NCI-H2171 (cell line): ENCODE measurements around the gene VEZT.
"Not testable (repeated sequence)": the region's sequence is repeated elsewhere in the genome, so short reads cannot be mapped to it uniquely, and the experiment has no call there.

Experiments used
- DNase-seq: peaks from one replicate; lab custom pipeline; 2025; lab: John Stamatoyannopoulos, UW

The VEZT gene

DNA sequence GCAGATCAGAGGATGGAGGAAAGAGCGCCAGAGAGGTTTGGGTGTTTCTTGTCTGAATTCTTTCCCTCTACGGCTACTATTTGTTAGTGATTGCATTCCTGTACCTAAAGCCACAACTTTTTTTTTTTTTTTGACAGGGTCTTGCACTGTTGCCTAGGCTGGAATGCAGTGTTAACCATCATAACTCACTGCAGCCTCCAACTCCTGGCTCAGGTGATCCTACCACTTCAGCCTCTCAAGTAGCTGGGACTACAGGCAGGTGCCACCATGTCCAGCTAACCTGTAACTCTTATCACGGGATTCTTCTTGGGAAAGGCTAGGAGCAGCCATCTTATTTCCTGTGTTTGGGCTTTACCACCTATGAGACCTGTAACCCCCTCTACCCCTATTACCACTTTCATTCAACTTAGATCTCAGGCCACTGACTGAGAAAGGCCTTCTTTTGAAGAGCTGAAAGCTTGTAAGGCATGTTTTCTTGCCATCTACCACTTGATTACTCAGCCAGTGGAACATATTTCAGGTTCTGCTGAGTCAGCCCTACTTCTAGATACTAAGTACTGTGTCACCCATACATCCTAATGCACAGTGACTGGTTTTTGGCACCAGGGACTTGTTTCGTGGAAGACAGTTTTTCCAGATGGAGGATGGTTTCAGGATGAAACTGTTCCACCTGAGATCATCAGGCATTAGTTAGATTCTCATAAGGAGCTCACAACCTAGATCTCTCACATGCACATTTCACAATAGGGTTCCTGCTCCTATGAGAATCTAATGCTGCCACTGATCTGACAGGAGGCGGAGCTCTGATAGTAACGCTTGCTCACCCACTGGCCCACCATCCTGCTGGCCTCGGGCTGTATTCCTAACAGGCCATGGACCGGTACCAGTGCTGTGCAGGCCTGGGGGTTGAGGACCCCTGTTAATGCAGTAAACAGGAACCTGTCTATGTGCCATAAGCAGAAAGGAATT is 6.9 kb downstream of the VEZT start:
- DNase-seq, result no peak

DNA sequence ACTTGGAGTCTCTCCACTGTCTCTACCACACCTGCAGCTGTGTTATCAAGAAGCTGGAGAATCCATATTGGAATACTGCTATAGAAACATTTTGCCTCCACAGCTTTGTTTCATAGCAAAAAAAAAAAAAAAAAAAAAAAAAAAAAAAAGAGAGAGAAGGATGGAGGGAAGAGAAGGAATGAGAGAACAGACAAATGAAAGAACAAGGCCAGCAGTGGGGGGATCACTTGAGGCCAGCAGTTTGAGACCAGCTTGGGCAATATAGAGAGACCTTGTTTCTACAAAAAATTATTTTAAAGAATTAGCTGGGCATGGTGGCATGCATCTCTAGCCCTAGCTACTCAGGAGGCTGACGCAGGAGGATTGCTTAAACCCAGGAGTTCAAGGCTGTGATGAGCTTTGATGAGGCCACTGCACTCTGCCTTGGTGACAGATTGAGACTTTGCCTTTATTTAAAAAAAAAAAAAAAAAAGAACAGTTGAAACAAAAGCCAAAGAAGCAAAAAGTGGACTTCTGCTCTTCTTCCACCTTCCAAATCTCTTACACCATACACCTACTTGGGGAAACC is 8.1 kb downstream of the VEZT start:
- no peak for DNase-seq

DNA sequence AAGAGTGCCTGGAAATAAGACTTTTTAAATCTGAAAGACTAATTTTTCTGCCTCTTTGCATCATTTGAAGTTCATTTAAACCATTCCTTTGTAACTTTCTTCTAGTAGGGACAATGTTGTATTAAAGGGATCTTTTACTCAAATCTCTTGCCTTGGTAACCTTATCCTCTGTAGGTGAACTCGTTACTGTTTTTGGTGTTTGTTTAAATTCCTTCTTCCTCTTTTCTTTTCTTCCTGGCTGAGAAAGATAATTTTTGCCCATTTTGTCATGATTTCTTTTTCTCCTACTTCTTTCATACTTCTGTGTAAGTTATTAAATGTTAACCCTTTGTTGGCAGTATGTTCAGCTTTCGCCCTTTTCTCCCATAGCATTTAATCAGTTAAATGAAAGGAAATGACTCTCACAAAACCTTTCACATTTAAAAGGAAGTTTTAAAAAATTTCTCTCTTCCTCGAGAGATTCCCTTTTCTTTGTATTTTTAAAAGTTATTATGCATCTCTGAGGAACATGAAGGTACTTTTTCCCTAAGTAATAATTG is 10.3 kb downstream of the VEZT start:
- no peak for DNase-seq

DNA sequence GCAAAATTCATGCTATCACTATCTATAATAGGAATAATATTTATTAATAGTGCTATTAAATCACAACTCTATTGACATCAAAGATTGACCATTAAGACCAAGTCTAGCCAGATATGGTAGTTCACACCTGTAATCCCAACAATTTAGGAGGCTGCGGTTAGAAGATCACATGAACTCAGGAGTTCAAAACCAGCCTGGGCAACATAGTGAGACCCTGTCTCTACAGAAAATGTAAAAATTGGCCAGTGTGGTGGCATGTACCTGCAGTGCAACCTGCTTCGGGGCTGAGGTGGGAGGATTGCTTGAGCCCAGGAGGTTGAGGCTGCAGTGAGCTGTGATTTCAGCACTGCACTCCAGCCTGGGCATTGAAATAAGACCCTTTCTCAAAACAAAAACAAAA is 11.0 kb downstream of the VEZT start:
- DNase-seq, result no peak

DNA sequence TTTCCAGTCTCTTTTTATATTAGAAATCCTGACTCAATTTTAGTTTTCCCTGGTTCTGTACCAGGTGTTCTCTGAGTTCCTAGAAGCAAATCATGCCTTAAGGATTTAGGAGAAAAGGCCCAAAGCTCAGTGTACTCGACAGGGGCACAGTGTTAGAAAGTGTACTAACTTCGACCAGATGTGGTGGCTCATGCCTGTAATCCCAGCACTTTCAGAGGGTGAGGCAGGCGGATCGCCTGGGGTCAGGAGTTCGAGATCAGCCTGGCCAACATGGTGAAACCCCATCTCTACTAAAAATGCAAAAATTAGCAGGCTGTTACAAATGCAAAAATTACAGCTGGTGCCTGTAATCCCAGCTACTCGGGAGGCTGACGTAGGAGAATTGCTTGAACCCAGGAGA is 12.0 kb downstream of the VEZT start:
- DNase-seq, result no peak

DNA sequence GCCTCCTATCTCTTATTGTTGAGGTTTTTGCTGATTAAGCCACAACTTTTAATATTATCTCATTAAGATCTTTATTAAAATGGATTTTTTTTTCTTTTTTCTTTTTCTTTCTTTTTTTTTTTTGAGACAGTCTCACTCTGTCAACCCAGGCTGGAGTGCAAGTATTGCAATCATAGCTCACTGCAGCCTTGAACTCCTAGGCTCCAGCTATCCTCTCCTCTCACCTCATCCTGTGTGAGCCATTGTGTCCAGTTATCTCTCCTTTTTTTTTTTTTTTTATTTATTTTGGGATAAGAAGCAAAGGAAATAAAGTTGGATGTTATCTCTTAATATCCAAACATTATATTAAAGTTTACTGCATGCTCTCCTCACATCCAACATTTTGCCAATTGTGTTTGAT is 12.7 kb downstream of the VEZT start:
- no peak for DNase-seq

DNA sequence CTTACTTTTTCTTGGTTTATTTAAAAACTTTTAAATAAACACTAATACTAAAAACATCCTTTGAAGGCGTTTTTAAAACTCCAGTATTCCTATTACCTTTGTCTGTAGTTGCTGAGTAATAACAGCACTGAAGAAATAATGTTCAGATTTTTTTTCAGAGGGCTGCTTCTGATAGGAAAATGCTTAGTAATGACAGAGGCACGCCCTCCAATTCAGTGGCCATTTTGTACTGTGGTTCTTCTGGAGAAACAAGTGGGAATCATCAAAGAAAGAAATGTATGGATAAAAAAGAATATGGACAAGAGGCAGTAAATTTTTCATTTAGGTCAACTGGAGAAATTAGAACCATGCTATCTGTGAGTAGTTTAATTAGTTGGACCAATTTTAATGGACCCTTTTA is 13.6 kb downstream of the VEZT start:
- DNase-seq, result no peak

DNA sequence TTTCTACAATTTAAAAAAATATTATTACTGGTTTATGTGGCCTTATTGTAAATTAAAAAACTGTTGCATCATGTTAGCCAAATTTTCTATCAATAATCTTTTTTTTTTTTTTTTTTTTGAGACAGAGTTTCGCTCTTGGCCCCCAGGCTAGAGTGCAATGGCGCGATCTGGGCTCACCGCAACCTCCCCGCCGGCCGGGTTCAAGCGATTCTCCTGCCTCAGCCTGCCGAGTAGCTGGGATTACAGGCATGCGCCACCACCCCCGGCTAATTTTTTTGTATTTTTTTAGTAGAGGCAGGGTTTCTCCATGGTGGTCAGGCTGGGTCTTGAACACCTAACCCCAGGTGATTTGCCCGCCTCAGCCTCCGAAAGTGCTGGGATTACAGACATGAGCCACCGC is 16.6 kb downstream of the VEZT start:
- DNase-seq, result not testable (repeated sequence)

DNA sequence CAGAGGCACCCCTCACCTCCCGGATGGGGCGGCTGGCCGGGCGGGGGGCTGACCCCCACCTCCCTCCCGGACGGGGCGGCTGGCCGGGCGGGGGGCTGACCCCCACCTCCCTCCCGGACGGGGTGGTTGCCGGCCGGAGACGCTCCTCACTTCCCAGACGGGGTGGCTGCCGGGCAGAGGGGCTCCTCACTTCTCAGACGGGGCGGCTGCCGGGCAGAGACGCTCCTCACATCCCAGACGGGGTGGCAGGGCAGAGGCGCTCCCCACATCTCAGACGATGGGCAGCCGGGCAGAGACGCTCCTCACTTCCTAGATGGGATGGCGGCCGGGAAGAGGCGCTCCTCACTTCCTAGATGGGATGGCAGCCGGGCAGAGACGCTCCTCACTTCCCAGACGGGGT is 18.0 kb downstream of the VEZT start:
- DNase-seq, result not testable (repeated sequence)

DNA sequence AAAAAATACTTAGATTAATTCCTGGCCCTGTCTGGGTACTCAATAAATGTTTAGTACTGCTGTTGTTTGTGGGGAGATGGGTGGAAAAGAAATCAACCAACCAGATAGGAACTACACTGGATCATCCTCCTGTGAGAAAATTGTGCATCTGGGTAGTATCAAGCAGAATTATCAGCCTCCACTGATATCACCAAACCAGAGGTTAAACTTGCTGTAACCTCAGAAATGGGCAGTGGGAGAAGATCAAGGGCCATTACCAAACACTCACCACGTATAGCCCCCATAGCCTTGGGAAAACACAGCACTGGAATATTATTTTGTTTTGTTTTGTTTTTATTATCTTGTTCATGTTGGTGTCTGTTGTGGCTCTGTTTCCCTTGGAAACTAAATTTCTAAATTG is 19.7 kb downstream of the VEZT start:
- no peak for DNase-seq

DNA sequence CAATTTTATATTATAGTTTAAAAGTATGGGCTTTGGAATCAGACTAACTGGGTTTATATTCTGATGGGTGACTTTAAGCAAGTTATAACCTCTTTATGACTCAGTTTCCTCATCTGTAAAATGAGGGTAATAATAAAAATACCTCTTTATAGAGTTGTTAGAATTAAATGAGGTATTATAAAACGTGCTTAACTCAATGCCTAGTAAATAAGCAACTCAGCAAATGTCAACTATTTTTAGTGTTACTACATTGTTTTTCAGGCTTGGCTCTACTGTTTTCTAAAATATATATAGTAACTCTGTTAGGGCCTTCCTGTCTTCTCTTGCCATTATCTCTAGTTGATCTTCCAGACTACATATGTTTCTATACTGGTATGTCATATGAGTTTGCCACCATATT is 20.5 kb downstream of the VEZT start:
- DNase-seq, result no peak

DNA sequence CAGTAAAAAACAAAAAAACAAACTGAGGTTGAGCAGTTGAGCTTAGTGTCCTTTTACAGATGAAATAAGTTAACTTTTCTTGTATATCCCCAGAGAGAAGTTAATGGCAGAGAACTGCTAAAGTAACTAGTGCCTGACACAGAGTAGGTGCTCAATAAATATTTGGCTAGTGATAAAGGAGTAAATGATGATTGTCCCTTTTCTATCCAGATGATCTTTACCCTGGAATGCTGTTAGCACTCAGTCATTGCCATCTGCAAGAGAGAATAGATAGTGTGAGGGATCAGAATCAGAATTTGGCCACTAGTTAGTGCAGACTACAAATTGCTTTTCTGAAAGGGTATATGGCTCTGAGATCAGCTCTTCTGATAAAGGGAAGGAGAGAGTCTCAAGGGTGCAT is 21.6 kb downstream of the VEZT start:
- no peak for DNase-seq

DNA sequence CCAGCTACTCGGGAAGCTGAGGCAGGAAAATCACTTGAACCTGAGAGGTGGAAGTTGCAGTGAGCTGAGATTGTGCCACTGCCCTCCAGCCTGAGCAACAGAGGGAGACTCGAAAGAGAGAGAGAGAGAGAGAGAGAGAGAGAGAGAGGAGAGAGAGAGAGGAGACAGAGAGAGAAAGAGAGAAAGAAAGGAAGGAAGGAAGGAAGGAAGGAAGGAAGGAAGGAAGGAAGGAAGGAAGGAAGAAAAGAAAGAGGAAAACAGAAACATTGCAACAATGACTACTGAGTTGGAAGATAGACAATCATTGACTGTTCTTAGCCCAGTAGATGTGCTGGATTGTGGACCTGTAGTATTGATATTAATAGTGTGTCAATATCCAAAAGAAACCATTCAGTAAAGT is 22.2 kb downstream of the VEZT start:
- DNase-seq, result not testable (repeated sequence)

DNA sequence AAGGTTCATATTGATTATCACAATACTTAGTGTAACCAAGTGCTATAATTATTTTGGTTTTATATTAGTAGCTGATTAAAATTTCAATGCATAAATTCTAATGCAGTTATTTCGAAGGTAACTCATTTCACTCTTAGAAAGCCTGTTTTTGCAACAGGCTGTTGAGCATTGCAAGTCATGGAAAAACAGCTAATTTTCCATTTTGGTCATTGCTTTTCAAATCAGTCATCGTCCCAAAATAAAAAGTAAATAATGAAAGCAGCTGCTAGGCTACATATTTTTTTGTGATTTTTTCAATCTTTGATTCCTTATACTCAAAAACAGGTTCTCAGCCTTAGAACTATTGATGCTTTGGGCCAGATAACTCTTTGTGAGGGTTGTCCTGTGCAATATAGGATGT is 22.9 kb downstream of the VEZT start:
- DNase-seq, result no peak

DNA sequence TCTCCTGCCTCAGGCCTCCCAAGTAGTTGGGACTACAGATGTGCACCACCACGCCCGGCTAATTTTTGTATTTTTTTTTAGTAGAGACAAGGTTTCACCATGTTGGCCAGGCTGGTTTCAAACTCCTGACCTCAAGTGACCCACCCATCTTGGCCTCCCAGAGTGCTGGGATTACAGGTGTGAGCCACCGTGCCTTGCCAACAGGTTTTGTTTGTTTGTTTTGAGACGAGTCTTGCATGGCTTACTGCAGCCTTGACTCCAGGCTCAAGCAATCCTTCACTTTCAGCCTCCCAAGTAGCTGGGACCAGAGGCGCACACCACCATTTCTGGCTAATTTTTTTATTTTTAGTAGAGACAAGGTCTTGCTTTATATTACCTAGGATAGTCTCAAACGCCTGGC is 23.5 kb downstream of the VEZT start:
- not testable (repeated sequence) for DNase-seq

DNA sequence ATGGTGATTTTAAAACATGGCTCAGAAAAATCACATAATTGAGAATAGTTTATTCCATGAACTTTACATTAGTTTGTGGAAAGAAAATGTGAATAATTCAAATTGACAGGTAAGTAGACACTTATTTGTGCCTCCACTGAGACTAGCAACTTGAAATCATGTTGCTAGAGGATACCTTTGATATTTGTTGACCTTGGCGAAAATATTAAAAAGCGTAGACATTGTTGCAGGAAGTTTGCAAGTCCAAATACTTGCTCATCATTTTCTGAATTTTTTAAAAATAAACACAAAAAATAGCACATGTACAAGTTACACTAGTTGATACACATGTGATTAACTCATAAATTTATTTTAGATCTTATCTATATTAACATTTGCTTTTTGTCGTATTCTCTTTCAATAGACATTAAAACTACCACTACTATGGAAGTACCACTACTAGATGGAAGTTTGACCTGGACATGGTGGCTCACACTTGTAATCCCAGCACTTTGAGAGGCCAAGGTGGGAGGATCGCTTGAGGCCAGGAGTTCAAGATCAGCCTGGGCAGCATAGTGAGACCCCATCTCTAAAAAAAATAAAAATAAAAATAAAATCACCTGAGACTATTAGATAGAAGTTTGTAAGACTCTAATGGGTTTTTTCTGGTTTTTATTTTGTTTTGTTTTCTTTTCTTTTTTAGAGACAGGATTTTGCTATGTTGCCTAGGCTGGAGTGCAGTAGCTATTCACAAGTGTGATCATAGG is 24.3 kb downstream of the VEZT start:
- DNase-seq, result no peak

DNA sequence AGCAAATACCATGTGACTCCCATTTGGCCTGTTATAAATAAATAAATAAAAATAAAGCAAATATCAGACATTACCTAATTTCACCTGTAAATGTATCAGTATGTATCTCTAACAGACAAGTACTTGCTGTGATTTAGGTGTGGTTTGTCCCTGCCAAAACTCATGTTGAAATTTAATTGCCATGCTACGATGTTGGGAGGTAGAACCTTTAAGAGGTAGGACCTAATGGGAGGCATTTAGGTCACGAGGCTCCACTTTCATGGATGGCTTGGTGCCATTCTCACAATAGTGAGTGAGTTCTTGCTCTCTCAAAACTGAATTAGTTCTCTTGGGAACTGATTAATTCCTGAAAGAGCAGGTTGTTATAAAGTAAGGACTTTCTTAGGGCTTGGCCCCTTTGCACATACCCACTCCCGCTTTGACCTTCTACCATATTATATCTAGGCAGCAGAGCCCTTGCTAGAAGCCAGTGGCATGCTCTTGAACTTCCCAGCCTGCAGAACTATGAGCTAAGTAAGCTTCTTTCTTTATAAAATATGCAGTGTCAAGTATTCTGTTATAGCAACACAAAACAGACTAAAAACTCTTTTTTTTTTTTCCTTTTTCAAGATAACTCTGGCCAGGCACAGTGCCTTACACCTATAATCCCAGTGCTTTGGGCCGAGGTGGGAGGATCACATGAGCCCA is 26.0 kb downstream of the VEZT start:
- no peak for DNase-seq

DNA sequence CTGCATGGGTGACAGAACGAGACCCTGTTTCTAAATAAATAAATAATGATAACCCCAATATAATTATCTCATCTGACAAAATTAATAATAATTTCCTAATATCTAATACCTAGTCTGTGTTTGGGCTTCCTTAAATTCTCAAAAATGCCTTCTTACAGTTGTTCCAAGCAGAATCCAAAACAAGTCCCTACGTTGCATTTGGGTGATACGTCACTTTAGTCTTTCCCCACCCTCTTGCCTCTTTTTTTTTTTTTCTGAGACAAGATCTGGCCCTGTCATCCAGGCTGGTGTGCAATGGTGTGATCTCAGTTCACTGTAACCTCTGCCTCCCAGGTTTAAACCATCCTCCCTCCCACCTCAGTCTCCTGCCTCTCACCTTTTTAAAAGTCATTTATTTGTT is 26.7 kb downstream of the VEZT start:
- no peak for DNase-seq

DNA sequence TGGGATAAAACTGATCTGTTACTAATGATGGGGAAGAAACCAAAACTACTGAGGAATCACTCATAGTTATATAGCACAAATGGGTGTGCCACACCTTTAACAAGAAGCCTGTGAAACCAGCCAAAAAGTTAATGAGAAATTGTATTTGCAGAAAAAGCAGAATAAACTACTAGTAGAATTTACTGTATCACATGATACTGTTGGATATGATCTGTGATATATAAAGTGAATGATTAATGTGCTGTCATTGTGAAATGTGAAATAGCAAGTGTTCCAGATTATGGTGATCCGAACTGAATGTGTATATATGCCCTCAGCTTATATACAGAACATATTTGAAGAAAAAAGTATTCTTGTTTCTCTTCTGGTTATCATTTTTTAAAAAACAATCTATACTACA is 30.5 kb downstream of the VEZT start:
- DNase-seq, result no peak

DNA sequence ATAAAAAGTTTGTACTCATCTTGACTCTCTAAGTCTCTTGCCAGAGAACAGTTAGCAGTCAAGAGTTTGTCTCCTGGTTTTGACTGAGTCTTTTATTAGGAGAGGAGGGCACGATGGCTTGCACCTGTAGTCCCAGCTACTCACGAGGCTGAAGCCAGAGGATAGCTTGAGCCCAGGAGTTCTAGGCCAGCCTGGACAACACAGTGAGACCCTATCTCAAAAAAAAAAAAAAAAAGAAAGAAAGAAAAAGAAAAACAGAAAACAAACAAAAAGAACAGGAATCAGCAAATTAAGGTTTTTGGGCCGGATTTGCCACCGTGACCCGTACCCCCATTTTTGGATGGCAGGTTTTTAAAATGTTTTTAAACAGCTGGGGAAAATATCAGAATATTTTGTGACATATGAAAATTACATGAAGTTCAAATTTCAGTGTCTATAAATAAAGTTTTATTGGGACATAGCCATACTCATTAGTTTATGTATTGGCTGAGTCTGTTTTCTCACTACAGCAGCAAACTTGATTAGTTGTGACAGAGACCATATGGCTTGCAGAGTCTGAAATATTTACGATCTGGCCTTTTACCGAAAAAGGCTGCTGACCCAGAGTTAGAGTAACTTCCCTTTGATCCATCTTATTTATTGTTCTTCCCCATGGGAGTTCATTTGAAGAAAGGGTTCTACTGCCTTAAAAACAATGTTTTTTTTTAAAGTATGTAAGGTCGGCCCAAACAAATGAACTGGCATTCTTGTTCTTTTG is 31.2 kb downstream of the VEZT start:
- DNase-seq, result no peak

DNA sequence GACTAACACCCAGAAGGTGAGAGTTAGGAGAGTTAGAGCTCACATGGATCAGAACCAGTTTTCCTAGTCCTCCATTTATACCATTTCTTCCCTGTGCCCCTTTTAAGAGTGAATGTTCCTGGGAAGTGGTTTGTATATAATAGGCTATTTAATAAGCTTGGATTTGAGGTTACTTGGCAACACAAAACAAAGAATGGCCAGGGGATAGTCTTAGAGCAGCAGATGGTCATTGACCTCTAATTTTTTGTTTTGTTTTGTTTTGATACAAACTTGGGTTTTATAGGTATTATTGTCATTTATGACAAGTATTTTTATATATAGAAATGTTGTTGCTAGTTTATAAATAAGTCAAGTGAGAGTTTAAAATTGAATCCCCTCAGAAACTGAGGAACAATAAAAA is 35.8 kb downstream of the VEZT start:
- no peak for DNase-seq
